K562 (cell line): ENCODE results near the gene MAP7D1. TPM values are rescaled to one million over a fixed set of nuclear protein-coding genes. Genes with fewer than 3 reads are reported as not detected.
A peak's percentile ranks its signal among the peaks of the same experiment; 100 is the strongest.

Experiments
- ATAC-seq: fragments of 200-7000 bp; cut with Tn5 transposase; 3 replicates; pipeline ENCODE4 v1.9.1; 2020; ENCODE audit warnings: moderate library complexity
- BruUV-seq: library from RNA; stranded (reverse); fragments of 400-500 nt; replicated peaks from 2 replicates; lab custom pipeline; 2021; lab: Mats Ljungman, UMichigan
- CTCF ChIA-PET: fragments of 300-600 bp; formaldehyde crosslinking; extraction: SDS; loops from one replicate; lab custom pipeline; 2021; ENCODE audit warnings: low intra/inter-chr PET ratio; lab: Yijun Ruan, JAX
- POLR2A ChIA-PET: fragments of 300-600, 350-650 bp; sonication (Branson Sonifier 250); formaldehyde crosslinking; extraction: SDS; loops from one replicate; lab custom pipeline; 2021; ENCODE audit warnings: antibody characterized with exemption, inconsistent platforms; lab: Yijun Ruan, JAX
- DNase-seq, 4 experiments: peaks; one replicate each; pipeline versions ENCODE4 v3.0.0 to v3.0.0-alpha.2; 2011 to 2018; ENCODE audit warnings: low spot score in 3 of 4, mixed read lengths in 3 of 4; ENCODE audit errors: extremely low read depth in 1 of 4
- FAIRE-seq: peaks from 2 replicates; lab custom pipeline; 2011; peaks lifted over from hg19 to GRCh38; lab: Jason Lieb, UNC
- H2AFZ ChIP-seq: 2 replicates; pipeline ENCODE4 v1.6.0; 2011; ENCODE audit warnings: low read depth, low read length, control low read depth, inconsistent platforms
- H3K27ac ChIP-seq: fragments of 200-600 bp; 3 replicates; pipeline ENCODE4 v1.8.0; 2011; ENCODE audit warnings: low read depth, mild to moderate bottlenecking, control low read depth, inconsistent platforms, low read length, moderate library complexity, mixed read lengths; ENCODE audit errors: extremely low read depth
- H3K27me3 ChIP-seq, 2 experiments: fragments of 300-600 bp in 1 of 2; 2 replicates in 1 of 2; 3 replicates in 1 of 2; pipeline versions ENCODE4 v1.6.0 to v1.8.0; 2011; ENCODE audit warnings: inconsistent platforms in 2 of 2, low read length in 2 of 2, mild to moderate bottlenecking in 1 of 2, mixed read lengths in 1 of 2, moderate library complexity in 1 of 2; ENCODE audit not compliant: control insufficient read depth in 2 of 2, insufficient read depth in 2 of 2
- H3K36me3 ChIP-seq: fragments of 300-600 bp; 3 replicates; pipeline ENCODE4 v1.8.0; 2011; ENCODE audit warnings: mild to moderate bottlenecking, low read length, inconsistent platforms; ENCODE audit not compliant: control insufficient read depth, insufficient read depth
- H3K4me1 ChIP-seq, 2 experiments: fragments of 200-600 bp in 1 of 2; replicated peaks in 1 of 2; 2 replicates in 1 of 2; 3 replicates in 1 of 2; pipeline versions ENCODE4 v1.5.1 to v1.8.0; 2011; ENCODE audit warnings: inconsistent platforms in 2 of 2, low read length in 2 of 2, mild to moderate bottlenecking in 1 of 2, mixed read lengths in 1 of 2, moderate library complexity in 1 of 2; ENCODE audit not compliant: control insufficient read depth in 2 of 2, insufficient read depth in 2 of 2
- H3K4me2 ChIP-seq: 2 replicates; pipeline ENCODE4 v1.6.1; 2011; ENCODE audit warnings: low read length, control low read depth, inconsistent platforms, mixed read lengths; ENCODE audit not compliant: insufficient read depth
- H3K4me3 ChIP-seq: fragments of 200-600 bp; sonication (generic), shearing (Covaris generic); 2 replicates; pipeline ENCODE4 v1.5.1; 2016; ENCODE audit warnings: control low read depth, inconsistent platforms
- H3K79me2 ChIP-seq: fragments of 200-600 bp; 3 replicates; pipeline ENCODE4 v1.8.0; 2011; ENCODE audit warnings: low read length, inconsistent platforms; ENCODE audit not compliant: control insufficient read depth, insufficient read depth
- H3K9ac ChIP-seq, 2 experiments: 2 replicates each; pipeline versions ENCODE4 v1.6.0 to v1.6.1; 2011; ENCODE audit warnings: low read depth in 2 of 2, low read length in 2 of 2, control low read depth in 1 of 2, inconsistent platforms in 1 of 2, mild to moderate bottlenecking in 1 of 2, mixed read lengths in 1 of 2; ENCODE audit not compliant: insufficient read depth in 1 of 2
- H3K9me1 ChIP-seq: one replicate; pipeline ENCODE4 v1.6.0; 2011; ENCODE audit warnings: inconsistent platforms, mild to moderate bottlenecking, low read length, moderate library complexity; ENCODE audit not compliant: control insufficient read depth, insufficient read depth
- H3K9me3 ChIP-seq: replicated peaks from 2 replicates; pipeline ENCODE4 v1.5.1; 2011; ENCODE audit warnings: low read depth, low read length, inconsistent platforms; ENCODE audit not compliant: control insufficient read depth, insufficient read depth
- H4K20me1 ChIP-seq: replicated peaks from 2 replicates; pipeline ENCODE4 v1.6.1; 2011; ENCODE audit warnings: low read length, inconsistent platforms, mixed read lengths; ENCODE audit not compliant: control insufficient read depth, insufficient read depth
- DDX20 ChIP-seq: fragments of 450-650 bp; IDR thresholded peaks from 2 replicates; pipeline ENCODE4 v1.6.1; 2016; ENCODE audit warnings: missing genetic modification characterization, low read depth, mild to moderate bottlenecking, missing compliant biosample characterization, moderate library complexity
- L3MBTL2 ChIP-seq: fragments of 450-650 bp; IDR thresholded peaks from 2 replicates; pipeline ENCODE4 v1.6.1; 2016; ENCODE audit warnings: mild to moderate bottlenecking, moderate library complexity
- MBD1 ChIP-seq: fragments of 250-450 bp; sonication (Bioruptor Pico); IDR thresholded peaks from 2 replicates; pipeline ENCODE4 v1.8.0; 2022; ENCODE audit warnings: inconsistent platforms
- PHF8 ChIP-seq: fragments of 200-600 bp; sonication (generic); IDR thresholded peaks from 2 replicates; pipeline ENCODE4 v1.6.1; 2012; ENCODE audit warnings: mixed run types, mild to moderate bottlenecking, inconsistent platforms, low read length, moderate library complexity, borderline replicate concordance
- STAT5B ChIP-seq: fragments of 250-450 bp; sonication (Bioruptor Pico); IDR thresholded peaks from 2 replicates; pipeline ENCODE4 v1.8.0; 2021; ENCODE audit warnings: mild to moderate bottlenecking, inconsistent platforms
- ZNF324 ChIP-seq: fragments of 250-450 bp; sonication (Bioruptor Pico); IDR thresholded peaks from 2 replicates; pipeline ENCODE4 v1.4.0; 2020; ENCODE audit warnings: mild to moderate bottlenecking
- WGBS: fragments of 100-300 bp; shearing (Covaris generic); methylation state at CpG from one replicate; pipeline ENCODE4 v1.1.6; 2016; ENCODE audit warnings: low coverage, mixed read lengths; ENCODE audit not compliant: insufficient coverage; ENCODE audit errors: missing lambda C conversion rate; 5-methylcytosine and 5-hydroxymethylcytosine counted together
- in situ Hi-C: fragments of 300-500 bp; cut with MboI; formaldehyde crosslinking; loops from 4 replicates; pipeline ENCODE4 v1.15.0; 2018; ENCODE audit warnings: inconsistent platforms, mixed read lengths
- intact Hi-C: fragments of 100-400 bp; cut with micrococcal nuclease; formaldehyde crosslinking; loops from 2 replicates; pipeline ENCODE4 v1.14.2; 2022
- polyA plus RNA-seq, 8 experiments: library from polyadenylated mRNA; depleted of rRNA in 4 of 8; stranded (reverse) in 5 of 8; unstranded in 3 of 8; fragments of >200 nt; fragmentation: Nextera tagmentation in 2 of 8; fragmentation: Illumina TruSeq in 1 of 8; extraction: Ambion mirVana in 2 of 8; extraction: Trizol in 1 of 8; gene quantifications; 2 replicates each; pipeline versions ENCODE4 v1.2.1 to v1.2.3, GENCODE V29; 2011 to 2014; ENCODE audit warnings: inconsistent platforms in 1 of 8, missing spikeins in 1 of 8
- total RNA-seq, 7 experiments: library from RNA; depleted of rRNA in 6 of 7; stranded (reverse); fragments of >200 nt in 6 of 7; fragmentation: Illumina TruSeq in 2 of 7; extraction: Trizol in 2 of 7; gene quantifications; 2 replicates each; pipeline versions ENCODE4 v1.2.1 to v1.2.3, GENCODE V29; 2011 to 2021; ENCODE audit warnings: low replicate concordance in 1 of 7
- TF ChIP-seq, protein P1 (sequence below): fragments of 450-650 bp; formaldehyde crosslinking; IDR thresholded peaks from 2 replicates; pipeline ENCODE4 v1.4.0; 2020; ENCODE audit warnings: mild to moderate bottlenecking

The MAP7D1 gene
- total and polyA plus RNA-seq, 9 of the 15 experiments (the other 6 are each of a cell fraction or from before 2014, with no cell fraction given) = 3.6 to 108 (median 34.5) TPM

- Histone ChIP-seq H3K27ac (peak overlapping the region; percentile 93), H3K4me3 (peak overlapping the region; percentile 48), H3K27me3 (no peaks in the 10 kb centered on the region), H3K9ac (peak overlapping the region; percentile 15 to 87; a peak in 3 of 4 replicates), H3K79me2 (peaks cover 33% of the 10 kb centered on the region), H3K36me3 (peaks cover 20% of the 10 kb centered on the region; the same call in 2 of the 3 replicates), H3K9me1 (no peaks in the 10 kb centered on the region), H3K4me1 (peaks cover 14 to 15% of the 10 kb centered on the region in 2 experiments), H4K20me1 (peaks cover 19% of the 10 kb centered on the region), H3K9me3 (no peaks in the 10 kb centered on the region), H2AFZ (peak overlapping the region; percentile 97), H3K4me2 (peak overlapping the region; percentile 96)
- intact Hi-C loops = no loop called here
- in situ Hi-C loops = no loop called here
- 77% methylated on average over 32 of the region's 33 CpGs for WGBS
- ATAC-seq (no peak), DNase-seq (no peak), FAIRE-seq (no peak)
- CTCF ChIA-PET = interaction anchor here (0.6 kb wide), 1 partner anchor 123 kb away, joined by 4 read pairs; no protein-coding TSS in a partner anchor
- BruUV-seq = no TSS peak
- POLR2A ChIA-PET = interaction anchor here (0.8 to 4.9 kb wide), 12 partner anchors 11 to 164 kb away, joined by 3 to 67 read pairs (median 13); partner anchors contain the start of genes STK40 and TRAPPC3
- TF ChIP-seq PHF8 = no peak
- TF ChIP-seq DDX20 (tag) = no peak
- TF ChIP-seq STAT5B (CRISPR knock-in tag) = no peak
- TF ChIP-seq ZNF324 (CRISPR knock-in tag) = 0 out of 2 replicates have a peak, but pooled peaks have one; percentile 28
- peak; percentile 45; the same call in 1 of the 2 replicates for TF ChIP-seq MBD1
- TF ChIP-seq, protein P1, sequence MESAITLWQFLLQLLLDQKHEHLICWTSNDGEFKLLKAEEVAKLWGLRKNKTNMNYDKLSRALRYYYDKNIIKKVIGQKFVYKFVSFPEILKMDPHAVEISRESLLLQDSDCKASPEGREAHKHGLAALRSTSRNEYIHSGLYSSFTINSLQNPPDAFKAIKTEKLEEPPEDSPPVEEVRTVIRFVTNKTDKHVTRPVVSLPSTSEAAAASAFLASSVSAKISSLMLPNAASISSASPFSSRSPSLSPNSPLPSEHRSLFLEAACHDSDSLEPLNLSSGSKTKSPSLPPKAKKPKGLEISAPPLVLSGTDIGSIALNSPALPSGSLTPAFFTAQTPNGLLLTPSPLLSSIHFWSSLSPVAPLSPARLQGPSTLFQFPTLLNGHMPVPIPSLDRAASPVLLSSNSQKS (CRISPR knock-in tag) = no peak
- TF ChIP-seq L3MBTL2 = peak; percentile 86; the same call in 1 of the 2 replicates
Observed at GRCh38 chr1:36222481-36223380, 66.8 kb downstream of the MAP7D1 start.
